Sigmoid colon (tissue), 7 donors: ENCODE results near the gene HHIPL1. TPM values are rescaled to one million over a fixed set of nuclear protein-coding genes. Genes with fewer than 3 reads are reported as not detected.

ENCODE experiments used
- DNase-seq: peaks from one replicate; pipeline ENCODE4 v3.0.0-alpha.2; 2019
- H3K27ac ChIP-seq, 4 donors: fragments of 200-600 bp; sonication (generic); one replicate each; pipeline ENCODE4 v1.5.1; 2016 to 2019; ENCODE audit warnings: mild to moderate bottlenecking in 1 of 4
- H3K27me3 ChIP-seq, 3 donors: fragments of 200-600 bp; sonication (generic); one replicate each; pipeline ENCODE4 v1.5.1; 2019; ENCODE audit warnings: mild to moderate bottlenecking in 1 of 3
- H3K36me3 ChIP-seq, 4 donors: fragments of 200-600 bp; sonication (generic); one replicate each; pipeline ENCODE4 v1.5.1; 2016 to 2019
- H3K4me1 ChIP-seq, 4 donors: fragments of 200-600 bp; sonication (generic); one replicate each; pipeline ENCODE4 v1.5.1; 2017 to 2019
- H3K4me3 ChIP-seq, 4 donors: fragments of 200-600 bp; sonication (generic); one replicate each; pipeline ENCODE4 v1.5.1; 2017 to 2019; ENCODE audit warnings: mild to moderate bottlenecking in 2 of 4, moderate library complexity in 1 of 4
- H3K9me3 ChIP-seq, 4 donors: fragments of 200-600 bp in 3 of 4; sonication (generic) in 3 of 4; one replicate each; pipeline versions ENCODE4 v1.5.1 to v1.6.1; 2013 to 2019
- EP300 ChIP-seq, 4 donors: sonication (generic); formaldehyde crosslinking; IDR thresholded peaks; one replicate each; pipeline ENCODE4 v1.6.1; 2017; ENCODE audit warnings: antibody characterized with exemption in 4 of 4
- POLR2A ChIP-seq, 2 donors: fragments of 450-650 bp; IDR thresholded peaks; one replicate each; pipeline ENCODE4 v1.6.1; 2016; ENCODE audit warnings: antibody characterized with exemption in 2 of 2, mild to moderate bottlenecking in 2 of 2, moderate library complexity in 2 of 2
- POLR2AphosphoS5 ChIP-seq, 4 donors: sonication (generic); formaldehyde crosslinking; IDR thresholded peaks; one replicate each; pipeline ENCODE4 v1.6.1; 2017; ENCODE audit warnings: antibody characterized with exemption in 4 of 4
- WGBS, 2 donors: extraction: QIAGEN DNeasy Blood & Tissue Kit; methylation state at CpG; one replicate each; pipeline ENCODE4 v1.1.7; 2013; 5-methylcytosine and 5-hydroxymethylcytosine counted together
- intact Hi-C: fragments of 100-400 bp; cut with DNase I; formaldehyde crosslinking; loops from one replicate; pipeline ENCODE4 v1.15.1; 2023
- polyA plus RNA-seq, 3 donors: library from polyadenylated mRNA; stranded (reverse); fragments of 200-250 nt; gene quantifications; one replicate each; pipeline ENCODE4 v1.2.3, GENCODE V29; 2013
- total RNA-seq, 4 donors: library from RNA; depleted of rRNA; stranded (reverse); fragments of >200 nt; gene quantifications; one replicate each; pipeline ENCODE4 v1.1.0, GENCODE V29; 2016
- TF ChIP-seq, protein P1 (sequence below), 4 experiments: fragments of 450-650 bp in 3 of 4; fragments of 200-600 bp in 1 of 4; IDR thresholded peaks; one replicate each; pipeline ENCODE4 v1.5.1; 2016 to 2019; ENCODE audit warnings: antibody characterized with exemption in 4 of 4, mild to moderate bottlenecking in 3 of 4, moderate library complexity in 2 of 4
- donor health status: healthy with polysubstance abuse.
- donor health status: Bipolar disorder and iron deficiency.
- donor health status: healthy.

Gene HHIPL1
- total and polyA plus RNA-seq, 7 donors: 0.80 to 10.8 (median 4.3) TPM; not detected in 2

DNA sequence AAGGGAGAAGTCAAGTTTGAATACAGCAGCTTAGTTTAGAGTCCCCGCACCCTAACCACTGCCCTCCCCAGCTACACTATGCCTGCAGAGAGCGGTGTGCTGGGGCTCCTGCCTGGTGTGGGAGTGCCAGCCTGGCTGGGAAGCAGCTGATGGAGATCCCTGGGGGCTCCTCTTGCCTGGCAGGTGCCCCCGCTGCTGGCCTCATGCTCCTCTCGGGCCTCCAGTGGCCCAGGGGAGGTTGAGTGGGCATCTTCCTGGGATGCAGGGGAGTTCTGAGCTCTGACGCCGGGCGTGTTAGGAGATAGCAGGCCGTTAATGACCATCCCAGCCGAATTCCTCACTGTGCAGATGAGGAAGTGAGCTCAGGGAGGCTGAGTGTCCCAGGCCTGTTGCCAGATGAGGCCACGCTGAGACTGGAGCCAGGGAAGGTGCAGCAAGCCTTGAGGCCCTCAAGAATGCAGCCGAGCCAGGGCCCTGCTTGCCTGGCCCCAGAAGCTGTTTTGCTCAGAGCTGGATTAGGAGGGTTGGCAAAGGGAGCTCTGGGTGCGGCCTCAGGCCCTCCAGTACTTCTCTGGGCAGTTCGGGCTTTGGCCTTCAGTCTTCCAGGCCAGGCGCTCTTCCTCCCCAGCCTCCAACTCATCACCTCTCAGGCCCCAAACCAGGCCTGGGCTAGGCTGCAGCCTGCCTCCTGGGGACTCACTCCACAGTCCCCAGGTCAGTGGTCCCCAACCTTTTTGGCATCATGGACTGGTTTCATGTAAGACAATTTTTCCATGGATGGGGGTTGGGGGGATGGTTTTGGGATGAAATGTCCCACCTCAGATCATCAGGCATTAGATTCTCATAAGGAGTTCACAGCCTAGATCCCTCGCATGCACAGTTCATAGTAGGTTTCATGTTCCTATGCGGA, 32.6 kb downstream of the HHIPL1 start:
- 75 to 87% methylated on average over 16 of the region's 16 CpGs for WGBS, 2 donors
- H3K4me3 ChIP-seq: no peak overlapping the region
- TF ChIP-seq POLR2A (IDR thresholded peaks at IDR 0.05) (no peak), EP300 (IDR thresholded peaks at IDR 0.05) (no peak), POLR2AphosphoS5 (IDR thresholded peaks at IDR 0.05) (no peak)
- TF ChIP-seq, protein P1, sequence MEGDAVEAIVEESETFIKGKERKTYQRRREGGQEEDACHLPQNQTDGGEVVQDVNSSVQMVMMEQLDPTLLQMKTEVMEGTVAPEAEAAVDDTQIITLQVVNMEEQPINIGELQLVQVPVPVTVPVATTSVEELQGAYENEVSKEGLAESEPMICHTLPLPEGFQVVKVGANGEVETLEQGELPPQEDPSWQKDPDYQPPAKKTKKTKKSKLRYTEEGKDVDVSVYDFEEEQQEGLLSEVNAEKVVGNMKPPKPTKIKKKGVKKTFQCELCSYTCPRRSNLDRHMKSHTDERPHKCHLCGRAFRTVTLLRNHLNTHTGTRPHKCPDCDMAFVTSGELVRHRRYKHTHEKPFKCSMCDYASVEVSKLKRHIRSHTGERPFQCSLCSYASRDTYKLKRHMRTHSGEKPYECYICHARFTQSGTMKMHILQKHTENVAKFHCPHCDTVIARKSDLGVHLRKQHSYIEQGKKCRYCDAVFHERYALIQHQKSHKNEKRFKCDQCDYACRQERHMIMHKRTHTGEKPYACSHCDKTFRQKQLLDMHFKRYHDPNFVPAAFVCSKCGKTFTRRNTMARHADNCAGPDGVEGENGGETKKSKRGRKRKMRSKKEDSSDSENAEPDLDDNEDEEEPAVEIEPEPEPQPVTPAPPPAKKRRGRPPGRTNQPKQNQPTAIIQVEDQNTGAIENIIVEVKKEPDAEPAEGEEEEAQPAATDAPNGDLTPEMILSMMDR (IDR thresholded peaks at IDR 0.05): no peak
- peak overlapping the region in 1 of 4 donors; percentile 18 for H3K27ac ChIP-seq
- no peak for DNase-seq
- H3K9me3 ChIP-seq: peaks cover 0 to 8% (median 3%) of the 10 kb centered on the region in 4 donors
- peaks cover 0 to 4% (median 0%) of the 10 kb centered on the region in 4 donors for H3K4me1 ChIP-seq
- peaks cover 0 to 7% (median 0%) of the 10 kb centered on the region in 3 donors for H3K27me3 ChIP-seq
- no peaks in the 10 kb centered on the region for H3K36me3 ChIP-seq
- intact Hi-C loops: no loop called here

DNA sequence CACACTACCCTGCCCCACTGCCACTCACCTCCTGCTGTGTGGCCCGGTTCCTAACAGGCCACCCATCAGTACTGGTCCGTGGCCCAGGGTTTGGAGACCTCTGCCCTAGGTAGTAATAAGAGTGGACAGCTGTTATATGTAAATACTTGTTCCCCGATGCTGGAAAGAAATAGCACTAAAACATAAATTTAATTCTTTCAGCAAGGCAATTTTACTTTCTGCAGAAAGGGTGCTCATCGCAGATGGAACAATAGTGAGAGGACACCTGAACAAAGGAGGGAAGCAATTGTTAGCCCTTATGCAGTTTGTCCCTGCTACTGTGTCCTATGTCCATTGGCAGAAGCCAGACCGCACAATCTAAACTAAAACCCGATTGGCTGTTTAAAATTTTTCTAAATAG, 33.3 kb downstream of the HHIPL1 start:
- intact Hi-C loops: no loop called here
- H3K4me1 ChIP-seq: peaks cover 0 to 11% (median 5%) of the 10 kb centered on the region in 4 donors
- WGBS, 2 donors: 95% methylated on average over 6 of the region's 6 CpGs
- H3K4me3 ChIP-seq: no peak overlapping the region
- DNase-seq: no peak
- peaks cover 0 to 7% (median 0%) of the 10 kb centered on the region in 3 donors for H3K27me3 ChIP-seq
- no peaks in the 10 kb centered on the region for H3K36me3 ChIP-seq
- H3K27ac ChIP-seq: no peak overlapping the region
- TF ChIP-seq, protein P1 (IDR thresholded peaks at IDR 0.05): no peak
- TF ChIP-seq POLR2A (IDR thresholded peaks at IDR 0.05): no peak
- no peak for TF ChIP-seq POLR2AphosphoS5 (IDR thresholded peaks at IDR 0.05)
- no peak for TF ChIP-seq EP300 (IDR thresholded peaks at IDR 0.05)
- H3K9me3 ChIP-seq: peaks cover 0 to 8% (median 3%) of the 10 kb centered on the region in 4 donors

DNA sequence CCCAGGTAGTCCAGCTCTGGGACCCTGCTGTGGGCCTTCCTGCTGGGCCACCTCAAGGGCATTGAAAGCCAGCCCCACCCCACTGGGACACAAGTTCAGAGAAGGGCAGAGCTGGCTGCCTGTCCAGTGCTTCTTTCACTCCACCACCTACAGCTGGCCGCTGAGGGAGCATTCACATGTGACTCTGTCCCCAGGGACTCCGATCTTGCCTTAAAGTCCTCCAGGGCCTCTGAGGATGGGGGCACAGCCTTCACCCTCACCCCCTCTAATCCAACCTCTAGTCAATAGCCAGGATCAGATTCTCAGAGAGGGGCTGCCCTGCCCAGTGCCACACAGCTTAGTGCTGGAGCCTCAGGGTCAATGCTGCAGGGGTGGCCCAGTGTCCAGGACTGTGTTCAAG, 34.2 kb downstream of the HHIPL1 start:
- intact Hi-C loops: no loop called here
- Histone ChIP-seq H3K4me1 (peaks cover 0 to 14% (median 8%) of the 10 kb centered on the region in 4 donors), H3K4me3 (no peak overlapping the region), H3K9me3 (peaks cover 0 to 8% (median 3%) of the 10 kb centered on the region in 4 donors), H3K36me3 (no peaks in the 10 kb centered on the region), H3K27ac (no peak overlapping the region), H3K27me3 (peaks cover 0 to 7% (median 0%) of the 10 kb centered on the region in 3 donors)
- DNase-seq: peak; percentile 56
- no peak for TF ChIP-seq POLR2A (IDR thresholded peaks at IDR 0.05)
- TF ChIP-seq POLR2AphosphoS5 (IDR thresholded peaks at IDR 0.05): no peak
- TF ChIP-seq, protein P1 (IDR thresholded peaks at IDR 0.05): no peak
- no peak for TF ChIP-seq EP300 (IDR thresholded peaks at IDR 0.05)
- whole genome bisulfite sequencing, 2 donors: 88% methylated on average over 2 of the region's 2 CpGs

DNA sequence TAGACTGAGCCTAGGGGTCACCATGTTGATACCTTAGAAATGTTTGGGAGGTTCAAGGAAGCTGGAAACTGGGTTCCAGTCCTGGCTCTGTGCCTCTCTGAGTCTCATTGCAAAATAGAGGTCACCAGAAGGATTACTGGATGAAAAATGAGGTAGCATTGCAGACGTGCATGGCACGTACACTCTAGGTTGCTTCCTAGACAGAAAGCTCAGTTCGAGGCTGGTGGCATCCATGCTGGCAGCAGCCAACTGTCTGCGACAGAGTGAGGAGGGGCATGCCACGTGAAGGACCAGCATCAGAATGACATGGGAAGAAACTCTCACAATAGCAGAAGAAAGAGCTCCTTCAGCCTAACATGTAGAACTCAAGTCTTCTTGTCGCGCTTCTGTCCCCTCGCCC, 34.6 kb downstream of the HHIPL1 start:
- no peaks in the 10 kb centered on the region for H3K36me3 ChIP-seq
- peak; percentile 10 for DNase-seq
- intact Hi-C loops: no loop called here
- H3K27me3 ChIP-seq: peaks cover 0 to 7% (median 0%) of the 10 kb centered on the region in 3 donors
- peaks cover 0 to 8% (median 3%) of the 10 kb centered on the region in 4 donors for H3K9me3 ChIP-seq
- no peak overlapping the region for H3K4me3 ChIP-seq
- TF ChIP-seq, protein P1 (IDR thresholded peaks at IDR 0.05): no peak
- TF ChIP-seq EP300 (IDR thresholded peaks at IDR 0.05) (no peak), POLR2A (IDR thresholded peaks at IDR 0.05) (no peak), POLR2AphosphoS5 (IDR thresholded peaks at IDR 0.05) (no peak)
- peaks cover 0 to 17% (median 11%) of the 10 kb centered on the region in 4 donors for H3K4me1 ChIP-seq
- 82 to 88% methylated on average over 8 of the region's 8 CpGs for WGBS, 2 donors
- H3K27ac ChIP-seq: no peak overlapping the region
